Astrocyte (in vitro differentiated cells and primary cell): ENCODE data around the gene ZCWPW1. TPM values are rescaled to one million over a fixed set of nuclear protein-coding genes. Genes with fewer than 3 reads are reported as not detected.
A peak's percentile ranks its signal among the peaks of the same experiment; 100 is the strongest.

Experiments
- DNase-seq: peaks from one replicate; pipeline ENCODE4 v3.0.0-alpha.2; 2010; ENCODE audit warnings: low read depth
- FAIRE-seq: peaks from 2 replicates; lab custom pipeline; 2011; peaks lifted over from hg19 to GRCh38; lab: Jason Lieb, UNC
- H2AFZ ChIP-seq: 2 replicates; pipeline ENCODE4 v1.6.0; 2012; ENCODE audit warnings: low read depth, low read length, inconsistent platforms
- H3K27ac ChIP-seq: 2 replicates; pipeline ENCODE4 v1.5.1; 2011; ENCODE audit warnings: low read depth, low read length, inconsistent platforms
- H3K27me3 ChIP-seq: 2 replicates; pipeline ENCODE4 v1.6.0; 2011; ENCODE audit warnings: low read length, inconsistent platforms; ENCODE audit not compliant: insufficient read depth
- H3K36me3 ChIP-seq: 2 replicates; pipeline ENCODE4 v1.5.1; 2011; ENCODE audit warnings: low read length, inconsistent platforms; ENCODE audit not compliant: insufficient read depth
- H3K4me1 ChIP-seq: 2 replicates; pipeline ENCODE4 v1.5.1; 2011; ENCODE audit warnings: low read length, inconsistent platforms; ENCODE audit not compliant: insufficient read depth
- H3K4me2 ChIP-seq: 2 replicates; pipeline ENCODE4 v1.6.0; 2012; ENCODE audit warnings: low read length, inconsistent platforms
- H3K4me3 ChIP-seq: 2 replicates; pipeline ENCODE4 v1.5.1; 2011; ENCODE audit warnings: low read depth, mild to moderate bottlenecking, low read length, inconsistent platforms; ENCODE audit not compliant: insufficient read depth
- H3K79me2 ChIP-seq: 2 replicates; pipeline ENCODE4 v1.6.0; 2012; ENCODE audit warnings: mild to moderate bottlenecking, low read length, inconsistent platforms; ENCODE audit not compliant: insufficient read depth
- H3K9ac ChIP-seq: 2 replicates; pipeline ENCODE4 v1.6.0; 2012; ENCODE audit warnings: mild to moderate bottlenecking, low read length, inconsistent platforms
- H3K9me3 ChIP-seq: 2 replicates; pipeline ENCODE4 v1.5.1; 2012; ENCODE audit warnings: low read depth, mild to moderate bottlenecking, low read length, inconsistent platforms; ENCODE audit not compliant: insufficient read depth
- H4K20me1 ChIP-seq: 2 replicates; pipeline ENCODE4 v1.6.0; 2012; ENCODE audit warnings: low read length, inconsistent platforms; ENCODE audit not compliant: insufficient read depth
- H3K27ac Mint-ChIP-seq: one replicate; pipeline ENCODE4 v1.8.0; 2021; ENCODE audit warnings: mild to moderate bottlenecking, mixed read lengths; ENCODE audit not compliant: unreplicated experiment
- H3K27me3 Mint-ChIP-seq: one replicate; pipeline ENCODE4 v1.8.0; 2021; ENCODE audit warnings: low read depth, mixed read lengths; ENCODE audit not compliant: unreplicated experiment
- H3K36me3 Mint-ChIP-seq: one replicate; pipeline ENCODE4 v1.8.0; 2021; ENCODE audit warnings: low read depth, mixed read lengths; ENCODE audit not compliant: unreplicated experiment
- H3K4me1 Mint-ChIP-seq: one replicate; pipeline ENCODE4 v1.8.0; 2021; ENCODE audit warnings: low read depth, mixed read lengths; ENCODE audit not compliant: unreplicated experiment
- H3K4me3 Mint-ChIP-seq: one replicate; pipeline ENCODE4 v1.8.0; 2021; ENCODE audit warnings: mild to moderate bottlenecking, moderate library complexity, mixed read lengths; ENCODE audit not compliant: unreplicated experiment
- H3K9me3 Mint-ChIP-seq: one replicate; pipeline ENCODE4 v1.8.0; 2021; ENCODE audit warnings: mild to moderate bottlenecking, mixed read lengths; ENCODE audit not compliant: unreplicated experiment
- CTCF ChIP-seq: IDR thresholded peaks from 2 replicates; pipeline ENCODE4 v1.5.1; 2011; ENCODE audit warnings: low read depth, mild to moderate bottlenecking, inconsistent platforms, low read length, moderate library complexity; ENCODE audit not compliant: insufficient read depth
- EZH2 ChIP-seq: IDR thresholded peaks from 2 replicates; pipeline ENCODE4 v1.6.1; 2012; ENCODE audit warnings: mild to moderate bottlenecking, low read length, inconsistent platforms; ENCODE audit not compliant: insufficient read depth
- total RNA-seq: library from RNA; stranded (reverse); gene quantifications from 2 replicates; pipeline ENCODE4 v1.2.1, GENCODE V29; 2021

The ZCWPW1 gene
- total RNA-seq, 1 donor from 2014 or later = 2.6 TPM

GRCh38 chr7:100435401-100436304 is 7.2 kb upstream of the ZCWPW1 start:
- peaks cover 17% of the 10 kb centered on the region for H3K4me1 Mint-ChIP-seq
- no peak for FAIRE-seq
- Histone ChIP-seq H2AFZ (peak overlapping the region; percentile 64), H3K79me2 (peaks cover 54% of the 10 kb centered on the region), H4K20me1 (peaks cover 40% of the 10 kb centered on the region), H3K4me1 (peaks cover 19% of the 10 kb centered on the region), H3K9me3 (no peaks in the 10 kb centered on the region), H3K36me3 (peaks cover 22% of the 10 kb centered on the region), H3K27me3 (no peaks in the 10 kb centered on the region), H3K4me3 (peak overlapping the region; percentile 76), H3K4me2 (peak overlapping the region; percentile 91), H3K27ac (peak overlapping the region; percentile 66), H3K9ac (peak overlapping the region; percentile 90)
- TF ChIP-seq EZH2 (no peak), CTCF (no peak)
- H3K27me3 Mint-ChIP-seq = no peaks in the 10 kb centered on the region
- H3K4me3 Mint-ChIP-seq = peak overlapping the region; percentile 91
- H3K36me3 Mint-ChIP-seq = peaks cover 10% of the 10 kb centered on the region
- no peaks in the 10 kb centered on the region for H3K9me3 Mint-ChIP-seq
- H3K27ac Mint-ChIP-seq = peak overlapping the region; percentile 81
- DNase-seq = no peak

- no peak overlapping the region for H2AFZ ChIP-seq
- H3K4me3 ChIP-seq = peak overlapping the region; percentile 76
- peaks cover 17% of the 10 kb centered on the region for H3K4me1 Mint-ChIP-seq
- H3K9me3 Mint-ChIP-seq = no peaks in the 10 kb centered on the region
- H3K4me1 ChIP-seq = peaks cover 19% of the 10 kb centered on the region
- H4K20me1 ChIP-seq = peaks cover 44% of the 10 kb centered on the region
- H3K9me3 ChIP-seq = no peaks in the 10 kb centered on the region
- H3K27ac Mint-ChIP-seq = peak overlapping the region; percentile 81
- H3K9ac ChIP-seq = peak overlapping the region; percentile 90
- H3K27me3 Mint-ChIP-seq = no peaks in the 10 kb centered on the region
- FAIRE-seq (no peak), DNase-seq (no peak)
- peak overlapping the region; percentile 91 for H3K4me2 ChIP-seq
- H3K27ac ChIP-seq = no peak overlapping the region
- H3K36me3 ChIP-seq = peaks cover 22% of the 10 kb centered on the region
- TF ChIP-seq CTCF = no peak
- TF ChIP-seq EZH2 = no peak
- peaks cover 10% of the 10 kb centered on the region for H3K36me3 Mint-ChIP-seq
- peaks cover 64% of the 10 kb centered on the region for H3K79me2 ChIP-seq
- H3K4me3 Mint-ChIP-seq = peak overlapping the region; percentile 91
- no peaks in the 10 kb centered on the region for H3K27me3 ChIP-seq
Measured at GRCh38 chr7:100434297-100435144, 6.0 kb upstream of the ZCWPW1 start.
